ENCODE results near the gene ESRRG. TPM values are rescaled to one million over a fixed set of nuclear protein-coding genes. Genes with fewer than 3 reads are reported as not detected.

Gene ESRRG
- total RNA-seq, 2 donors from 2014 or later = not detected

DNA sequence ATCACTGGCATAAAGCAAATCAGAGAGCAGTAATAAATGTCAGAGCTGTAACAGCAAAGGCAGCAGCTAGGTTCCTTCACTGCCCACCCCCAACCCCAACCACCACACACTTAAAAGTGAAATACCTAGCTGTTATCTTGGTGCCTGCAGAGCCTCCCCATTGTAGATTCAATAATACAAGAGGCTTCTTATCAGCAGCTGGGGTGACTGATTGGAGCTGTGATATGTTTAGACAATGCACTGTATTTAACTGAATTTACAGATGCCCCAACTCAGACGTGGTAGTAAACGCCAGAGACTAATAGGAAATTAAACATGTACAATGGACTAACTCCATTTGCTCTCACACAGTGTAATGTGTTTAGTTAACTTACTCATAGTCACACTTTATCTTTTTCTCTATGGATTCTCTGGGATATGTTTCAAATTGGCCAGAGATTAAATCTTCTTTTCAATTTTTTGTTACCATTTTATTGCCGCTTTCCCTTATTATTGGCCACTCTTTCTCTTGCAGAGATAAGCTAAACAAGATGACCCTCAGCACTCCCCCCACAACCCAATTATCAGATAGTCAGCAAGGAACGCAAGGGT lies 117.1 kb downstream of the ESRRG start:
- ATAC-seq (replicated peaks in 1 of 2) = no peak
- no peak for DNase-seq
- Mint-ChIP-seq H3K9me3 (peaks cover 1 to 2% of the 10 kb centered on the region in 2 donors), H3K4me3 (no peak overlapping the region), H3K4me1 (ENCODE audit: low read depth) (no peaks in the 10 kb centered on the region), H3K36me3 (ENCODE audit: insufficient read depth in 2 of 2) (no peaks in the 10 kb centered on the region), H3K27ac (no peak overlapping the region), H3K27me3 (ENCODE audit: low read depth) (peaks cover 9% of the 10 kb centered on the region)

DNA sequence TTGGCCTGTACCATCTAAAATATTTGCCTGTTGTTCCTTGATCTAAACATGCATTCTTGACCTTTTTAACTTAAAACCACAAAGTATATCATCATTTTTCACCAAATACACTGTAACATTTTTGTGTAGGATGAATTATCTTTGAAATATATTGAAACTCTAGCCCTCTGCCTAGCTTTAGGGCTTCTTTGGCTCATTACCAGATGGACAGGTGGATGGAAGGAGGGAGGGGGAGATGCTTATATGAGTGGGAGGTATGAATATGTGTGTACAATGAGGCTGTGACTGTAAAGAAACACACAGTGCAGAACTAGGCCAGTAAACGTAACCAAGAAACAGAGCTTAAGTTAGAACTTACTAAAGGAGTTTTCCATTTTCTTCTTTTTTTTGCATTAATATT lies 118.5 kb downstream of the ESRRG start:
- Mint-ChIP-seq H3K9me3 (peaks cover 1 to 2% of the 10 kb centered on the region in 2 donors), H3K27me3 (ENCODE audit: low read depth) (peaks cover 15% of the 10 kb centered on the region), H3K4me3 (no peak overlapping the region), H3K27ac (no peak overlapping the region), H3K36me3 (ENCODE audit: insufficient read depth in 2 of 2) (no peaks in the 10 kb centered on the region), H3K4me1 (ENCODE audit: low read depth) (no peaks in the 10 kb centered on the region)
- DNase-seq = no peak
- no peak for ATAC-seq (replicated peaks in 1 of 2)

DNA sequence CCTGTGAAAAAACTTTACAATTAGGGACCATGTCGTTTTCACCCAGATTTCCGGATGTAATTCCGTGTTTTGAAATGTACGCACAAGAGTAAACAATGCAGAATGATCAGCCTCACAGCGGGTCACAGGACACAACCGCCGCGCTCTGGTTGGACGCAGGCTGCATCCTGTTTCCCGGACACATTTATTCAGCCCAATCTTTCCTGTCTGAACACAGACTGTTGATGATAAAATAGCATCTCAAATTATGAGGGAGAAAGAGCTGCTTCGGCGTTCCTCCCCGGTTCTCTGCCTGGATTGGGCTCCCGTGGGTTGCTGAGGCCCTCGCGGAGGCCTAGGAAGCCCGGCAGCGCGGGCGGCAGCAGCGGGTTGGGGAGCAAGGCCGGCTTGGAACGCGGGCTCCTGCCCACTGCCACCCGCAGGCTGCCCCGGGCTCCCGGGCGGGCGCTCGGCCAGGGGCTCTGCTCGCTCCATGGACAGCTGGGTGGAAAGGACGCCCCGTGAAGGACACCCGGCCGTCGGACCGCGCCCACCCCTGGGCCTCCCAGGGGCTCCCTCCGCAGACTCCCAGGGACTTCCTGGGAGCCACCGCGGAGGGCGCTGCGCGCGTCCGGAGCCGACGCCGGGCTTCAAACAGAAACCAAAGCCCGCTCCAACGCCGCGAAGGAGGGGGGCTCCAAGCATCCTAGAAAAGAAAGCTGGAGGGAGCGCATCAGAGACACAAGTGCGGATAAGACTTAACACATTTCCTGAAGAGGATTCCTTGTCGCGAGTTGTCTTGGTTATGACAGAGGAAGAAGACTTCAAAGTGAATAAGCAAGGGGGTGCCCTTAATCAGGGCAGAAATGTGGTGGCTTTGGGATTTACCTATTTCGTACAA lies 122.3 kb downstream of the ESRRG start:
- no peak for DNase-seq
- Mint-ChIP-seq H3K27ac (no peak overlapping the region), H3K4me1 (ENCODE audit: low read depth) (no peaks in the 10 kb centered on the region), H3K9me3 (peaks cover 0 to 3% of the 10 kb centered on the region in 2 donors), H3K27me3 (ENCODE audit: low read depth) (peaks cover 19% of the 10 kb centered on the region), H3K36me3 (ENCODE audit: insufficient read depth in 2 of 2) (peaks cover 0 to 2% of the 10 kb centered on the region in 2 donors), H3K4me3 (peak overlapping the region; percentile 54)
- no peak for ATAC-seq (replicated peaks in 1 of 2)

DNA sequence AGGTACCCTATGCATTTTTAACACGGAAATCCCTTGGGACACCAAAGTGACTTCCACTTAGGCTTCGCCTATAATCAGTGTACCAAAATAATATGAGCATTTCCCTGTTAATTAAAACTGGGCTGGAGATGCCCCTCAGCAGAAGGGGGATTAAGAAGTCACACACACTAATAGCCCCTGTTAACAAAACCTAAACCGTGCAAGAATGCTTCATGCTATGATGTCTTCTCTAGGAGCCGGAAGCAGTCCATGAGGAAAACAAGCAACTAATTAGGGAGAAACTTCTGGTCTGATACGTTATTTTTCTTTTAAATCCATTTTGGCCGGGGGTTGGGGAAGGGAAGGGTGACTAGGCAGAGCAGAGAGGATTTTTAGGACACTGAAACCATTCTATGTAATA lies 123.4 kb downstream of the ESRRG start:
- peaks cover 0 to 2% of the 10 kb centered on the region in 2 donors for H3K36me3 Mint-ChIP-seq (ENCODE audit: insufficient read depth in 2 of 2)
- H3K27me3 Mint-ChIP-seq (ENCODE audit: low read depth) = peaks cover 19% of the 10 kb centered on the region
- no peak for ATAC-seq (replicated peaks in 1 of 2)
- H3K4me1 Mint-ChIP-seq (ENCODE audit: low read depth) = no peaks in the 10 kb centered on the region
- peaks cover 0 to 1% of the 10 kb centered on the region in 2 donors for H3K9me3 Mint-ChIP-seq
- no peak overlapping the region for H3K4me3 Mint-ChIP-seq
- no peak for DNase-seq
- no peak overlapping the region for H3K27ac Mint-ChIP-seq

DNA sequence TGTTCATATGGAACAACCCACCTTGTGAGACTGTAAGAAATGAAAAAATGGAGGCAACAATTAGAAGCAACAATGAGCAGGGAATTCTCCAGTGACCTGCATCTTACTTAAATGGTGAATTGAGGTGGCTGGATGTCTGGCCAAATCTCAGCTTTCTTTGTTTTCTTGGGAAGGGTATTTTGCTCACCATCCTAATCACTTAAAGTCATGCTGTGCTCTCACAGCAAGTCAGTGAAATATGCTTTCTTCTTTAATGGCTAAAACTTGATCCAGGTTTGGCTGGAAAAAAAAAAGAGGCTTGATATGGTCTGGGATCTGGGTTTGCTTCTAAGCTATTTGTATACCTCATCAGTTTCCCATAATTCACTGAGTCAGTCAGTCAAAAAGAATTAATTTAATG lies 124.8 kb downstream of the ESRRG start:
- H3K27ac Mint-ChIP-seq = no peak overlapping the region

DNA sequence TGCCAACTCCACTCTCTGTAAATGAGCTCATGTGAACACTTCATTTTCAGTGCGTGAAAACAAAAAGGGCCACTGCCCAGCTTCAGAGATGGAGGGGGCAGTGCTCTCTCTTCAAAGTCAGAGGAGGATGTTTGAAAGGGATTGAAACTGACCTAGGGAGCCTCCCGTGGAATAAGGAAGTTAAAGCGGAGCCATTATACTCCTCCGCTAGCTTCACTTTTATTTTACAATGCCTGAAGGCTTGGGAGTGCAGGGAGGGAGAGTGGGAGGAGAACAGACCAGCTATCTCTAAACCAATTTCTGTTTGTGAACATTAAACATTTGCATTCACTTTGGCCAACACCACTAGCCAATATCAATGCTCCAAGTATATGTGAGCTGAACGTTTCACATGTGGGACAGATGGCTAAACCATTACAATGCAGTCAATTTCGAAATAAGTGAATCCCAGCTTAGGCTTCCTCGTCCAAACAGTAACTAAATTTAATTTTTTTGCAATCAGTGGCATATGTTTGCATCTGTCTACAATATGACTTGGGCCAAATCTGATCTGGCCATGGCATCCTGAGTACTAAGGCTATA lies 126.9 kb downstream of the ESRRG start:
- ATAC-seq (replicated peaks in 1 of 2) (no peak), DNase-seq (no peak)
- Mint-ChIP-seq H3K27me3 (ENCODE audit: low read depth) (peaks cover 10% of the 10 kb centered on the region), H3K4me1 (ENCODE audit: low read depth) (no peaks in the 10 kb centered on the region), H3K27ac (no peak overlapping the region), H3K9me3 (peaks cover 0 to 1% of the 10 kb centered on the region in 2 donors), H3K36me3 (ENCODE audit: insufficient read depth in 2 of 2) (peaks cover 0 to 2% of the 10 kb centered on the region in 2 donors), H3K4me3 (no peak overlapping the region)

More for the DNA sequence above, 124.8 kb downstream of the ESRRG start:
- Mint-ChIP-seq H3K27me3 (ENCODE audit: low read depth) (peaks cover 19% of the 10 kb centered on the region), H3K4me1 (ENCODE audit: low read depth) (no peaks in the 10 kb centered on the region), H3K9me3 (peaks cover 0 to 1% of the 10 kb centered on the region in 2 donors), H3K4me3 (no peak overlapping the region), H3K36me3 (ENCODE audit: insufficient read depth in 2 of 2) (peaks cover 0 to 2% of the 10 kb centered on the region in 2 donors)
- DNase-seq (no peak), ATAC-seq (replicated peaks in 1 of 2) (no peak)

DNA sequence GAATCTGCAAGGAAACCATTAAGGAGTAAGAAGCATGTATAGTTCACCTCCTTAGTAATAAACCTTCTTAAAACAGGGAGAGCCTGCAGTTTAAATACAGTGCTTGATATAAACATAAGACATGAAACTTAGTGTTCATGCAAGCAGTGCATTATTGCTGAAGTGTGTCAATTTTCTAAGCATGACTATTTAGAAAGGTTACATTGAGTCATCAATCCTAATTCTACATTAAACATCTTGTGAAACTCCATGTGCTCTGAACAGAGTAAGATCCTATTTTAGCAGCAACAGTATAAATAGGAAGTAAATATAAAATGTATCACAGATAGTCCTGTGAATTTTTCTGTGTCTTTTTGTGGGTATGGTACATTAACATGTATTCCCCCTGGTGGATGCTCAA lies 135.5 kb downstream of the ESRRG start:
- H3K27me3 Mint-ChIP-seq (ENCODE audit: low read depth) = no peaks in the 10 kb centered on the region
- no peaks in the 10 kb centered on the region for H3K4me1 Mint-ChIP-seq (ENCODE audit: low read depth)
- H3K4me3 Mint-ChIP-seq = no peak overlapping the region
- H3K9me3 Mint-ChIP-seq = peaks cover 2 to 5% of the 10 kb centered on the region in 2 donors
- H3K27ac Mint-ChIP-seq = no peak overlapping the region
- peaks cover 0 to 1% of the 10 kb centered on the region in 2 donors for H3K36me3 Mint-ChIP-seq (ENCODE audit: insufficient read depth in 2 of 2)
- DNase-seq (no peak), ATAC-seq (replicated peaks in 1 of 2) (no peak)

DNA sequence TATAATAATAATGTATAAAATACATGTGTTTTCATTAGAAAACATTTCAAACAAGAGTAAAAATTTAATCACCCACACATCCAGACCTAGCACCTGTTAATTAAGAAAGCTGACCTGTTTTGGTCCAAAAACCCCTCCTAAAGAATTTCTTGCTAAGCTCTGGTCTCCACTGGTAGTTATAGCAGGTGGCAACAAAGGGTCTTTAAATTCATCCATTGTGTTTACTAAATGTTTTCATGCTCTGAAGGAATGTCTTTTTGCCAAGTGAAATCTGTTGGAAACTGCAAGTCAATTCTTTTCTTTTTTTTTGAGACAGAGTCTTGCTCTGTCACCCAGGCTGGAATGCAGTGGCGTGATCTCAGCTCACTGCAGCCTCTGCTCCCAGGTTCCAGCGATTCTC lies 141.1 kb downstream of the ESRRG start:
- H3K4me1 Mint-ChIP-seq (ENCODE audit: low read depth) = no peaks in the 10 kb centered on the region
- no peak overlapping the region for H3K4me3 Mint-ChIP-seq
- H3K36me3 Mint-ChIP-seq (ENCODE audit: insufficient read depth in 2 of 2) = peaks cover 0 to 1% of the 10 kb centered on the region in 2 donors
- no peak for DNase-seq
- H3K27ac Mint-ChIP-seq = no peak overlapping the region
- peaks cover 2 to 6% of the 10 kb centered on the region in 2 donors for H3K9me3 Mint-ChIP-seq
- ATAC-seq (replicated peaks in 1 of 2) = no peak
- no peaks in the 10 kb centered on the region for H3K27me3 Mint-ChIP-seq (ENCODE audit: low read depth)

DNA sequence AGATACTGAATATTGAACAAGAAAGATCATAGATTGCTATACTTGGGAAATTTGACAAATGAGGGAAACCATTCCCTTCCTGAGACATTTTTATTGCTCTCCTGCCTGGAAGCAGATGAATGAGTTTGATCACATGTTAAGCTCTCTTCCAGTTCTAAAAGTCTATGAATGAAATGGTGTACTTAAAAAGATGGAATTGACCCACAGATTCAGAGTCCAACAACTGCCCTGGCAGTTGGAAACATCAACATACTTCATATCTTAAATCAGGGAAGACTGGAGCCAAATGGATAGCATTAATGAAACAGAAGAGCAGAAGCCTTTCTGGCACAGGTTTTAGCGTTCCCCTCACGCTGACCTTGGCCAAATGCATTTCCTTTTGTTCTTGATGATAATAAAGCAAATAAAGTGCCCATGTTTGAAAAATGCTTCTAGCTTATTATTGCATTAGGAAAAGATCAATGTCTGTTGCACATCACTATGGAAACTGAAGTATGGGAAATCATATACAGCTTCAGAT lies 142.6 kb downstream of the ESRRG start:
- peaks cover 2 to 6% of the 10 kb centered on the region in 2 donors for H3K9me3 Mint-ChIP-seq
- H3K27me3 Mint-ChIP-seq (ENCODE audit: low read depth) = no peaks in the 10 kb centered on the region
- DNase-seq (no peak), ATAC-seq (replicated peaks in 1 of 2) (no peak)
- no peak overlapping the region for H3K27ac Mint-ChIP-seq
- no peak overlapping the region for H3K4me3 Mint-ChIP-seq
- H3K36me3 Mint-ChIP-seq (ENCODE audit: insufficient read depth in 2 of 2) = peaks cover 0 to 1% of the 10 kb centered on the region in 2 donors
- H3K4me1 Mint-ChIP-seq (ENCODE audit: low read depth) = no peaks in the 10 kb centered on the region

DNA sequence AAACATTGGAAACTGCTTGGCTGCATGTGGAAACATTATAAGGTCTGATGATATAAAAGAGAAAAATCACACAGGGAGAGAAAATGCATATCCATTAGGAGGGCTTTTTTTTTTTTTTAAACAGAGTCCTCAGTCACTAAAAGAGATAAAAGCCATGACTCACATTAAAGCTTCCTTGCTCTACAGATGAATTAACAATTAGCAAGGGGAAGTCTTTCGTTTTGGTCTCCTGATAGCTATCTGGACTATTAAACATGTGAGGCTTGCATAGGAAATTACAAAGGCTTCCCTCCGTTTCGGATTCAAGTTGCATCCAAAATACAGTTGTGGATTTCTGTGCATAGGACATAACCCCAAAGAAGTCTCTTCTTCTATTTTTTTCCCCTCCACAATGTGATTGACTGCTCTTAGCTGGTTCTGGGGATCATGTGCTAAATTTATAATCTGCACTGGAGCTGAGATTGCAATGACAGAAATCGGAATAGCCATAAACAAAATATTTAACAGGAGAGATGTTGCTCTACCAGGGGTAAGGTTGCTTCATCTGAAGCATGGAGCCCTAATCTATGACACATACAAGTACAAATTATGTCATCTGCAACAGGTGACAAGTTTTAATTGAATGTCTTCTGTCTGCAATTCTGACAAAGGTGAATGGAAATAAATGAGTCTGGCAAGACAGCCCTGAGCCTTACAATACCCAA lies 146.8 kb downstream of the ESRRG start:
- no peak overlapping the region for H3K4me3 Mint-ChIP-seq

DNA sequence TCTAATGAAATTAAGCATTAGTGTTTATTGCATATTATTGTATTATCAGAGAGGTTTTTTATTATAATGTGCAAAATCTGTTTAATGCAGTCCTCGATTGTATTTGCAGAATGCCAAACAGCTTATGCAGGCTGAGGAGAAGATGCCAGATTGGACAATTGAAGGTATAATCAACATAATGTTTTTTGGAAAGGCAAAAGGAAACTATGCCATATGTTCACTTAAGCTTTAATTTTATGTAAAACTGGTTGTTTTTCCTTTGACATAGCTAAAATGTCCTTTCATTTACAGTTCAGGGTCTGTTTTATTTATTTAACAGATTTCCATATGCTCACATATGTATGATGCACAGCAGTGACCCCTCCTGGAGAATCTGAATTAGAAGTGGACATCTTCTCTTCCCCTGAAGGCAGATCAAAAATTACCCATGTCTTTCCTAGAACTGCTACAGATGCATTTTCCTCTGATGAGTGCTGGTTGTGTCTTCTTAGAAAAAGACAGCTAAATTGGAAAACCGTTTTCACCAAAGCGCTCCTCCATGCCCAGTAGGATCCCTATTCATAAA lies 156.5 kb downstream of the ESRRG start:
- H3K4me1 Mint-ChIP-seq (ENCODE audit: low read depth) = no peaks in the 10 kb centered on the region
- DNase-seq = no peak
- peaks cover 2 to 3% of the 10 kb centered on the region in 2 donors for H3K9me3 Mint-ChIP-seq
- no peak overlapping the region for H3K27ac Mint-ChIP-seq
- H3K27me3 Mint-ChIP-seq (ENCODE audit: low read depth) = no peaks in the 10 kb centered on the region
- H3K4me3 Mint-ChIP-seq = no peak overlapping the region
- no peaks in the 10 kb centered on the region for H3K36me3 Mint-ChIP-seq (ENCODE audit: insufficient read depth in 2 of 2)
- ATAC-seq (replicated peaks in 1 of 2) = no peak

More for the DNA sequence above, 146.8 kb downstream of the ESRRG start:
- no peak for DNase-seq
- Mint-ChIP-seq H3K27me3 (ENCODE audit: low read depth) (no peaks in the 10 kb centered on the region), H3K9me3 (peaks cover 0 to 3% of the 10 kb centered on the region in 2 donors), H3K27ac (no peak overlapping the region), H3K36me3 (ENCODE audit: insufficient read depth in 2 of 2) (no peaks in the 10 kb centered on the region), H3K4me1 (ENCODE audit: low read depth) (no peaks in the 10 kb centered on the region)
- ATAC-seq (replicated peaks in 1 of 2) = no peak

DNA sequence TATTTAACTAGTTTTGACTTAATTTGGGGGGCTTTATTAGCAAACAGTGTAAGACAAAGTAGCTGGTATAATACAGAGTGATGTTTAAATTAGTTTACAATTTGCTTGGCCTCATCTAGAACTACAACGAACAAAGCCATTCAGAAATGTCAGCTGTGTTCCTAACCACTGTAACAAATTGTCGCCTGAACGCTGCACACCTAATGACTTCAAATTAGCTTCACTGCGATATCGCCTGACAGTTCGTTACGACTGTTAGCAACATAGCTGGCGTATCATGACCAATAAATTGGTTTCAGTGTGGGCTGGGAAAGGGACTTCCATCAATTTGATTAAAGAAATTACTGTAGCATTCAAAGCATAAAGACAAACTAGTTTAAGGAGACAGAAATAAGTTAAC lies 160.1 kb downstream of the ESRRG start:
- H3K4me3 Mint-ChIP-seq = no peak overlapping the region
- ATAC-seq (replicated peaks in 1 of 2) (no peak), DNase-seq (no peak)
- no peaks in the 10 kb centered on the region for H3K4me1 Mint-ChIP-seq (ENCODE audit: low read depth)
- H3K27me3 Mint-ChIP-seq (ENCODE audit: low read depth) = no peaks in the 10 kb centered on the region
- H3K27ac Mint-ChIP-seq = no peak overlapping the region
- H3K36me3 Mint-ChIP-seq (ENCODE audit: insufficient read depth in 2 of 2) = no peaks in the 10 kb centered on the region
- peaks cover 2 to 3% of the 10 kb centered on the region in 2 donors for H3K9me3 Mint-ChIP-seq

All from activated T-cell treated with anti-CD3 and anti-CD28 coated beads, Interleukin-2, amount 50 U/mL, for 72 hours (primary cell).